Mesenteric fat pad (tissue), 1 donor: Measurements from ENCODE around the gene SDHA. TPM values are rescaled to one million over a fixed set of nuclear protein-coding genes. Genes with fewer than 3 reads are reported as not detected.

Experiments
- DNase-seq: peaks from one replicate; pipeline ENCODE4 v3.0.0-alpha.2; 2020; ENCODE audit warnings: low spot score
- total RNA-seq: library from RNA; stranded (reverse); fragmentation: NEBNext Ultra II Directional; extraction: Animal tissue kit (Norgen Biotek cat#: 25700); gene quantifications from one replicate; pipeline ENCODE4 v1.2.1, GENCODE V29; 2021
- donor health status: DM: yes; HTN: yes; CAD: no.

Gene SDHA
- total RNA-seq, 1 donor from 2014 or later, result 112 TPM

DNA sequence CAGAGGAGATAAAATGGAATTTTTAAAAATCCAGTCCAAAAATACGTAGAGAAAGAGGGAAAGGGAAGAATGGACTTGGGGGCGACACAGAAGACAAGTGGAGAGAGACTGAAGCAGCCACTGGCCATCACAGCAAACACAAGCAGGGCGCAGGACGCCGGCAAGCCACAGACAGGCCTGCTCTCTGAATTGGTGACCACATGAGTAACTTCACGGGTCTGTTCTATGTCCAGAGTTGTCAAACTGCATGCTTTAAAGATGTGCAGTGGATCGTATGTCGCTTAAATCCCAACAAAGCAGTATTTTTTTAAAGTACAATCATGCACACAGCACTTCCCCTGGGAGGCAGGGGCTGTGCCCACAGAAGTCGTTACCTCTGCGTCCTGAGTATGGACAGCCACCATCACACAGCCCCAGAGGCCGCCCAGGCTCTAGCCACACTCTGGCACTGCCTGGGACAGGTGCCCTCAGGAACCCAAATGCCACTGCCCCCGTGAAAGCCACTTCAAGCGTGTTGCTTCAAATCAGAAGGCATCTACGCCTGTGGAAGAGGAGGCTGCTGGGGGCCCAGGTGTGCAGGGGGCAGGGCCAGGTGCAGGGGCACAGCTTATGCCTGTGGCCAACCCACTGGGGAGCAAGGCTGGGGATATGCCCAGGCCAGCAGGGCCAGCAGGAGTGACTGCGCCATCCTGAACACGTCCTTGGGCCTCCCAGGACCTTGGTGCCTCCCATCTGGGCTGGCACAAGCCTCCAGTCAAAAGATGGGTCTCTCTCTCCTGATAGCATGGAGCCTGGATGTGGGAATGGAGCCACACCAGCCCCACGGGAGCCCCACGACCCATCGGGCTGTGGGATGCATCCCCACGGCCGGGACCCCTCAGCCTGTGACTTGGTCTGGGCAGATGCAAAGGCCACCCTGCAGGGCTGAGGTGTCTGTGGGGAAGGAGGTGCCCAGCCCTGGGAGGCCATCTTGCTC is 32.7 kb upstream of the SDHA start:
- DNase-seq, result no peak

DNA sequence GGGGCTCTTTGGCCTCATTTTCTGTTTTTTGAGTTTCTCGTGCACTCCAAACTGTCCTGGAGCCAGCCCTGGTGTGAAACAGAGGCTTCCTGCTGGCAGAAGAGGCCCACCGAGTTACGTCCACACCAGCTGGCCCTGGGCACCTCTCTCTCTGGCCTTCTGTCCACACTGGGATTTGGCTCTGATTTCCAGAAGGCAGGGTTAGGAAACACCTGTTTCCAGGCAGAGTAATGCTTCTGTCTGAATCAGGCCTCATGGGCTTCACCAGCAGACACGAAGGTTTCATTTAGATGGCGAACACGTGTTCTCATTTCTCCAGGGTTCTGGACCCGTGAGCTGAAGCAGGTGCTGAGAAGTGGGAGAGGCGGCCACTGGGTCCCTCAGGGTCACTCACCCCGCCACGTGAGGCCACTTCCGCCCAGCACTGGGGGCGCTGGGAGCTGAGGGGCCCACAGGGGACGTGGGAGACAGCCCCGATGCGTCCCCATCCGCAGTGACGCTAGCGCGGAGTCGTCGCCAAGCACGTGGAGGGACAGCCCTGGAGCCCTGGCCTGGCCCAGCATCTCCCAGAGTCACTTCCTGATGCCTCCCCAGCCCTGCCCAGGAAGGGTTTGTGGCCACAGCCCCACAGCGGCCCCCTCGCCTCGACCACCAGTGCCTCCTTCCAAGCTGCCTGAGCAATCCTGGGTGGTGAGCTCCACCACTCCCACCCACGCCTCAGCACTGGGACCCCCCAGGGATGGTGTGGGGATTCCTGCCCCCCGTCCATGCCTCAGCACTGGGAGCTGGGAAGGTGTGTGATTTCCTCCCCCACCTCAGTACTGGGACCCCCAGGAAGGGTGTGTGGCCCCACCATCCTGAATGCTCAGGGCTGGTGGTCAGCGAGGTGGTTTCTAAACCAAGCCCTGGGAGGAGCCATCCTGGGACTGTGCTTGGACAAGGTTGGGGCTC is 31.8 kb upstream of the SDHA start:
- no peak for DNase-seq

DNA sequence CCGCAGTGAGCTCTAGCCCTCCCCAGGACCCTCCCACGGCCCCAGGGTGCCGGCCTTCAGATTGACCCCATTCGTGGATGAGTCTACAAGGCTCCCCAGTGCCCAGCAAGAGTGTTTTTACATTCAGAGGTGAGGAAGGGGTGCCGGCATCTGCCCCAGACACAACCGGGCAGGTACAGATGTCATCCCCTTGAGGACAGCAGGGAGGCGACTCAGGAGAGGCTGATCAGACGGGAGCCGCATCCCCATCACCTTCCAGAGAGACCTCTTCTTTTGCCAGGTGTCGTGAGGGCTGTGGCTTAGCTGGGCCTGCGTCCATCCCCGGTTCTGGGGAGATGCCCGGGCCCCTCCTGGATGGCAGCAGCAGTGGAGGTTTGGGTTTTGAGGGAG is 31.1 kb upstream of the SDHA start:
- no peak for DNase-seq

DNA sequence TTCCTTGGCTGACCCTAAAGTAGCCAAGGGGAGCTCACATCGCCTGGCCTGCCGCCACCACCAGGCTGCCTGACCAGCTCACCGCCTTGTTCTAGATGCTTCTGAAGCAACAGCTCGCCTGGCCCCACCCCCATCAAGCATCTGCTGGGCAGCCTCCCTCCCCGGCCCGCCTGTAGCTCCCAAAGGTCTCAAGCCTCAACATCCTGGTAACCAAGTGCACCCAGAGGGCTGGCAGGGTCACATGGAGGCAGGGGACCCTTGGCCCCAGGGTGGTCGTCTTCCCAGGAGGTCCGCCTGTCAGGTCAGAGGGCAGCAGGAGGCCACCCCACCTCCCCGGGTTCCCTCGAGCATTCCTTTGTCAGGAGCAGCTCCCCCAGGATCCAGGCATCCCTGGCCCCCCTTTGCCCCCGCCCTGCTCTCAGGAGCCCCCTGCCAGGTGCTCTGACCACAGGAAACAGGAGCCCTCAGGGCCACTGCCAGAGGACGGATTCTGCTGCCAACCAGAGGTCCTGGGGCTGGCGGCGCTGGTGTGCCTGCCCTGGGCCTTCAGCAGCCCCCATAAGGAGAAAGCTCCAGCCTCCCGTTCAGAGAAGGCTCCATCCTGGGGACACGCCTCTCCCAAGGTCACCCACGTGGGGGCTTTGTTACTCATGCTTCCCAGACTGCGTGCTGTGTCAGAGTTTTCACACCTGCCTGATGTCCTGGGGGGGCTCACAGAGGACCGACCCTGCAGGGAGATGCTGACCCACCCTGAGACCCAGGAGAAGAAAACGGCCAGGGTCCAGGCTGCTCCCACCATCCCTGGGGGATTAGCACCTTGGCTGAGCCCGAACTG is 30.3 kb upstream of the SDHA start:
- DNase-seq, result no peak

DNA sequence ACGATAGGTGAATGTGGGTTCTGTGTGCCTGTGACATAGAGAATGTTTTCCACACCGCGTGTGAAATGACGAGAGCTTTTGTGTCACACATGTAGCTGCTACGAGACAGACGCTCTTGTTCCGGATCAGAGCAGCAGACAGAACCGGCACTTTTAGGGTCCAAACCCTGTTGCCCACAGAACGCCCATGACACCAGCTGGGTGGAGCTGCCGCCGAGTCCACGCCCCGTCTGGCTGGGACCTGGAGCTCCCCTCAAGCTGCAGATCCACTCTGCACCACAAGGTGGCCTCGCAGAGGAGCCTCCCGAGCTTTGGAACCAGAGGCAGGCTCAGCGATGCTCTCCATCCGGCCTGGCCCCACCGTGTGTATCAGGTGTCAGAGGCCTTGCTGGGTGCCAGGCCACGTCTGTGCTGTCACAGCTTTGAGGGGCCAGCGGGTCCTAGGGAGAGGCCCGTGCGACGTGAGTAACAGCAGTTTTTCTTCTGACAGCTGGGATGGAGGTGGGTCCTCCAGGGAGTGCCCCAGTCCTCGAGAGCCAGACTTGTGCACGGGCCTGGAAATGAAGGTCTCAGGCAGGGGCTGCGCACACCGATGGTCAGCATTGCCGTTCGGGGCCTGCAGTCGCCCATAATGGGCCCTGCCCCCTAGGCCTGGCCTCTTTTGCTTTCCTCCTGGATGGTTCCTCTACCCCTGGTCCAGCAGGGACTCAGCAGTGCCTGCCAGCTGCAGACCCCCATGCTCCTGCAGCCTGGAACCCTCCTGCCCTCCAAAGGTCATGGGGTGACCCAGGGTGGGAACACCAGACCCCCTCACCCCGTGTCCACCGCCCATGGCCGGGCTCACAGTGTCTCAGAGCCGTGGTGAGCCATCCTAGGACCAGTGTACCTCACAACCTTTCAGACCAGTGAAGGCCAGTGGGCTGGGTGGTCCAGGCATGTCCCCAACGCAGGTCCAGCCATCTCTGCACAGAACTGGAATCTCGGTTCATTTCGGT is 29.3 kb upstream of the SDHA start:
- peak; percentile 94 for DNase-seq

DNA sequence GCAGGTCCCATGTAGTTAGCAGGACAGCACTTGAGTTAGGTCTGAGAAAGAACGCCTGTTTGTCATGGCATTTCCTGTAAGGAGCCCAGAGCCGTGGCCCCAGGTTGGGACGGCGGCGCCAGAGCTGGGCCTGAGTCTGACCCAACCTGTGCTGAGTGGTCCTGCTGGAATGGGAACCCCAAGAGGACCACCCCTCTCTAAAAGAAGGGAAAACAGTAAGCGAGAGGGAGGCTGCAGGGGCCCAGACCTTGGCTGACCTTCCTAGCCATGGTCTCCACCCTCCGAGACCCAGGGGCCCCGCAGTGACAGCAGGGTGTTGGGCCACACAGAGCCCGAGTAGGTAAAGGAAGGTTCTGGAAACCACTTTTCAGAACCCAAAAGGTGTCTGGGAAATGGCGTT is 28.6 kb upstream of the SDHA start:
- DNase-seq, result no peak

DNA sequence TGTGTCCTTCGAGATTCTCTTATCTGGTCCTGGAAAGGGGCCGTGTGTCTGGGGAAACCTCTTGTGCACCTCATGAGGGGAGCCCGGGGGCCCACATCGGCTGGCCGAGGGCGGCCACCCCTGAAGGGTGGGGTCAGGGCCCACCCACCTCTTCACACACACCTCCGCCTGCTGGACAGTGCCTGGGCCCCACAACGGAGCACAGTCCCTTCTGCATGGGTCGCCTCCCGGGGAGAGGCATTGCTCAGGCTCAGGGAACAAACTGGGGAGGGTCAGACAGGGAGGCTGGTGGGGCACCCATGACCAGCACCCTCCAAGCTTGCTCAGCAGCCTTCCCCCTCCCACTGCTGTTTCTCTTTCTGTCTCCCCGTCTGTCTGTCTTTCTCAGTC is 28.1 kb upstream of the SDHA start:
- DNase-seq, result no peak

DNA sequence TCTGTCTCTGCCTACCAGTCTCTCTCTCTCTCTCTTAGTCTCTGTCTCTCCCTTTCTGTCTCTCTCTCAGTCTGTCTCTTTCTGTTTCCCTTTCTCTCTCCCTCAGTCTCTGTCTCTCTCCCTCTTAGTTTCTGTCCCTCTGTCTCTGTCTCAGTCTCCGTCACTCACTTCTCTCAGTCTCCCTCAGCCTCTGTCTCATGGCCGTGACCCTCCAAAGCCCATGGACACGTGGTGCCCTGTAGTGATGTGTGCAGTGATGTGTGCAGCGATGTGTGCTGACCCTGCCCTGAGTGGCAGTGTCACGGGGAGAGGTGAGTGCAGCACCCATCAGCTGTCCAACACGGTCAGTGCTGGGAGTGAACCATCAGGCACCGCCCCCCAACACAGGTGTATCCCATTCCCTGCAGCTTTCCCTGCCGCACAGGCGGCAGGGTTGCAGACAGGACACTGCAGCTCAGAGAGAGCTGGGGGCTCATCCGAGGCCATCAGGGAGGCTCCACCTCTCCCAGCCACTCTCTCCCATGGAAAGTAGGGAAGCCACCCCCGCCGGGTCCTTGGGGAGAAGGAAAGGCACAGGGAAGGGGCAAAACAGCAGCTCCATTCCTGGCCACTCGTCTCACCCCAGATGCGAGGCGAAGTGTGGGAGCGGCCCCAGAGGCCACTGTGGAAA is 27.6 kb upstream of the SDHA start:
- no peak for DNase-seq

DNA sequence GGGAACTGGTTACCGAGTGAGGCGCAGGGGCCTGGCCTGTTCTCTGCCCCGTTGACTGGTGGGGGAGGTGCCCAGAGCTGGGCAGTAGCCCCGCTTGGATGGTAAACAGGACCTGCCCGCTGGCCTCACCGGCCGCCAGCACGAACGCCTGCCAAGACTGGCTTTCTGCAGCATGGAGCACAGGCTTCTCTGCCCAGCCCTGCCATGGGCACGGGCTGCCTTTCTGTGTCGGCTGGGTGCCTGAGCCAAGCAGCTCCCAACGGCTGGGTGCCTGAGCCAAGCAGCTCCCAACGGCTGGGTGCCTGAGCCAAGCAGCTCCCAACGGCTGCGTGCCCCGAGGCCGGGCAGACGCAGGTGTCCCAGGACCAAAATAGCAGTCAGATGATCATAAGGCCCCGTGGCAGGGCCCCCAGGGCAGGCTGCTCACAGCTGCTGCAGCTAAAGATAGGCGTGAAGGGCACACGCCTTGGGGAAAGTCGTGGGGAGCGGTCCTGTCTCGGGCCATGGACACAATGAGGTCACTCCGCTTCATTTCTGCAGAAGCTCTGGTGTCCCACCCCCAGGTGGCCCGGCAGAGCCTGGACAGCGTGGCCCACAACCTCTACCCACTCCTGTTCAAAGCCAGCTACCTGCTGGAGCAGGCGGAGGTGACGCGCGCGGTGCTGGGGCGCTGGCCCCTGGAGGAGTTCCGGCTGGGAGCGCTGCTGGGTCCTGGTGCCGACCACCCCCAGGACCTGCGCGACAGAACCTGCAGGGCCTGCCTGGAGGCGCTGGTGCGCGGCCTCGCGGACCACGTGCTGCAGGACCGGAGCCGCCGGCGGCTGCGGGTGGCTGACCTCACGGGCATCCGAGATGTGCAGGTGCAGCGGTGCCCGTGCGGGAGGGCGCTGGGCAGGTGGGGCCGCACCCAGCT is 26.8 kb upstream of the SDHA start, which contains the start of gene LRRC14B:
Gene LRRC14B, plus strand, starts transcription at position 460 of the 913 bp plus-strand sequence. Its CDS starts 44 bp downstream, at position 504.
- no peak for DNase-seq

DNA sequence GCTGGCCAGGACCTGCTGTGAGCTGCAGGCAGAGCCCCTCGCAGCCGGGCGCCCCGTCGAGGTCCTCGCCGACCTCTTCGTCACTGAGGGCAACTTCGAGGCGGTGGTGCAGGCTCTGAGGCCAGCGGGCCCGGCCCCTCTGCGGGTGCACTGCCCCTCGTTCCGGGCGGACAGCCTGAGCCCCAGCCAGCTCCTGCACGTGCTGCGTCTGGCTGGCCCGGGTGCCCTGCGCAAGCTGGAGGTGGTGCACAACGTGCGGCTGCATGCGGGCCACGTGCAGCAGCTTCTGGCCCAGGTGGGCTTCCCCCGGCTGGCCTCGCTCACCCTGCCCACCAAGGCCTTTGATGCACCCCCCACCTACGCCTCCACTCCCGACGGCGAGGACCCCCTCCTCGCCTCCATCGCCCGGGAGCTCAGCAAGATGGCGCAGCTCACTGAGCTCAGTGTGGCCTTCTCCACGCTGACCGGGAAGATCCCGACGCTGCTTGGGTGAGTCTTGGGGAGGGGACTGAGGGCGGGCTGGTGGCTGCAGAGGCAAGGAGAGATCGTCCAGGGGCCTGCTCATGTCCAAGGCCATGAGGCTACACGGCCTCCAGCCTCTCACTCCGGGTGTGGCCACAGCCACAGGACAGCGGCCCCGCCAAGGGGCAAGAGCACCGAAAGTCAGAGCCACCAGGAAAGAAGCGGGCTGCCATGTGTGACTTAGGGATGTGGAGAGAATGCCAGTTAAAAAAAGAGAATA is 26.0 kb upstream of the SDHA start:
- DNase-seq, result no peak

DNA sequence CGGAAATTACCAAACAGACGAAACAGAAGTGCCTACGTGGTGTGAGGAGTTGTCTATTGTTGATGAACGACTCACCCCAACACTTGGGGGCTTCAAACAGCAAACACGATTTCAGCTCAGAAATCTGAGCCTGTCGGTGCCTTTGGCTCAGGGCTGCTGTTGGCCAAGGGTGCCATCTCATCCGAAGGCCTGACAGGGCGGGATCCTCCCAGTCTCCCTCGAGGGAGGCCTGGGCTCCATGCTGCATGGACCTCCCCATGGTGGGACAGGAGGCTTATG is 25.5 kb upstream of the SDHA start:
- no peak for DNase-seq

DNA sequence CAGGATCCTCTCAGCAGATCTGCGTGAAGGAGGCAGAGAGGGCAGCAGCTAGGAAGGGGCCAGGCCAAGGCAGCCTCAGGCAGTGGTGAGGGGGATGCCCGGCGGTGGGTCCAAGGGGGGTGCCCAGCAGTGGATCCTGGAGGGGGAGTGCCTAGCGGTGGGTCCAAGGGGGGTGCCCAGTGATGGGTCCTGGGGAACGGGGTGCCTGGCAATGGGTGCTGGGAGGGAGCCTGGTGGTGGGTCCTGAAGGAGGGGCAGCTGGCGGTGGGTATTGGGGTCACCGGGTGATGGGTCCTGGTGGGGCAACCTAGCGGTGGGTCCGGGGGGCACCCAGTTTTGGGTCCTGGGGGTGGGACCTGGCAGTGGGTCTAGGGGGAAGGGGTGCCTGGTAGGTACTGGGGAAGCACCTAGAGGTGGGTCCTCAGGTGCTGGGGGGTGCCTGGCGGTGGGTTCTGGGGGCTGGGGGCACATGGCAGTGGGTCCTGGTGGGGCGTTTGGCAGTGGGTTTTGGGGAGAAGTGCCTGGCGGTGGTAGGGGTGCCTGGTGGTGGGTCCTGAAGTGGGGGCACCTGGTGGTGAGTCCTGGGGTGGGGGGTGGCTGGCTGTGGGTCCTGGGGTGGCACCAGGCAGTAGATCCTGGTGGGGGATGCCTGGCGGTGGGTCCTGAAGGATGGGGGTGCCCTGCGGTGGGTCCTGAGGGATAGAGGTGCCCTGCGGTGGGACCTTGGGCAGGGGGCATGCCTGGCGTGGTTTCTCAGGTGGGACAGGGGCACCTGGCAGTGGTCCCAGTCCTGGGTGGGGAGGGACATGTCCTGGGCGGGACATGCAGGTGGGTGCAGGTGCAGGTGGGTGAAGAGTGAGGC is 24.9 kb upstream of the SDHA start:
- no peak for DNase-seq

DNA sequence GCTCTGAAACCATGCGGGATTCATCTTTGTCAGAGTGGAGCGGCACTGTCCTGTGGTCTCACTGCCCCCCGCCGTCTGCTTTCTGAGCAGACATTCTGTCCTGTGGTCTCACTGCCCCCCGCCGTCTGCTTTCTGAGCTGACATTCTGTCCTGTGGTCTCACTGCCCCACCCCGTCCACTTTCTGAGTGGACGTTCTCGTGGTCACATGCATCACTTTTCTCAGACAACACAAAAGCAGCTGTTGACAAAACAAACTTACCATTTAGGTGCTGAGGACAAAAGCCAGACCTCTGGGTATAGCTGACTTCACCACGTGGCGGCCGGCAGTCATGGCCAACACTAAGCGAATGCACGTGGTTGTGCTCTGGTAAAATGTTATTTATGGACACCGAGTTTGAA is 24.0 kb upstream of the SDHA start:
- DNase-seq, result no peak

DNA sequence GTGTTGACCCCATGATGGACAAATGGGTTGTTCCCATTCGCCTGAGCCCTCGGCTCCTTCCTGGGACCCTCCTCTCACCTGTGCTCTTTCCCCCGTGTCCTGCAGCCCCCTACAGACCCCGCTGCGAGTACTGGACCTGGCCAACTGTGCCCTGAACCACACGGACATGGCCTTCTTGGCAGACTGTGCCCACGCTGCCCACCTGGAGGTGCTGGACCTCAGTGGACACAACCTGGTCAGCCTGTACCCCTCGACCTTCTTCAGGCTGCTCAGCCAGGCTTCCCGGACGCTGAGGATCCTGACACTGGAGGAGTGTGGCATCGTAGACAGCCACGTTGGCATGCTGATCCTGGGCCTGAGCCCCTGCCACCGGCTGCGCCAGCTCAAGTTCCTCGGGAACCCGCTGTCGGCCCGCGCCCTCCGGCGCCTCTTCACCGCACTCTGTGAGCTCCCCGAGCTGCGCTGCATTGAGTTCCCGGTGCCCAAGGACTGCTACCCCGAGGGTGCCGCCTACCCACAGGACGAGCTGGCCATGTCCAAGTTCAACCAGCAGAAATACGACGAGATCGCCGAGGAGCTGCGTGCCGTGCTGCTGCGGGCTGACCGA is 23.4 kb upstream of the SDHA start:
- DNase-seq, result no peak

DNA sequence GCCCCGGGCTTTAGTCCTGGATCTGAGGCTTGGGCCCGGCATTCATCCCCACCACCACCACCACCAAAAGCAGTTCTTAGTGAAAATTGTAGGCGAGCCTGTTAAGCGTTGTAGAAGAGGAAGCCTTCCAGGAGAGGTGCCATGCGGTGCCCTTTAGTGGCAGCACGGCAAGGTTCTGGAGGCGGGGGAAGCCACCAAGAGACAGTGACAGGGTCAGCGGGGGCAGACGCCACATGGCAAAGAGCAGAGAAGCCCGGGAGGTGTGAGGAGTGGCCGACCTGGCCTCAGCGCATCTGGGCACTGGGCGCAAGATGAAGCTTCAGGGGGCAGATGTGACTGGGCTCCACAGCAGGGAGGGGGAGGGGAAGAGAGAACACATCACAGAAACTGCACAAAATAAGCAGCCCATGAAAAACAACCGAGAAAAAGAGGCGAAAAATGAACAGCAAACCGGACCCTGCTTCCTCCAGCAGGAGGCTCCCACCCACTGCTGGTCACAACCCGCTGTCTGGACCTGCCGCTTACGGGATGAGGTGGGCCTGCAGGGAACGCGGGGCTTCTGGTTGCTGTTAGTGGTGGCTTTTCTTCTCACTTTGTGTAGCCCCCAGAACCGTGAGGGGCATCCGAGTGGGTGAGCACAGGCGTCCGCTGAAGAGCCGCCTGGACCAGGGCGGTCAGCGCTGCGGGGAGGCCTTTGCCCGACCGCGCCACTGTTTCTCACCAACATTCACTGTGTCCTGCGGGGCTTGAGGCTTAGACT is 22.5 kb upstream of the SDHA start:
- no peak for DNase-seq
